SK-N-DZ (cell line): ENCODE measurements around the gene MAP4K4.

ENCODE experiments used
- DNase-seq: peaks from one replicate; pipeline ENCODE4 v3.0.0-alpha.2; 2015; ENCODE audit warnings: low spot score

Gene MAP4K4

GRCh38 chr2:101692041-101692440, 5.5 kb upstream of the MAP4K4 start:
- DNase-seq, result no peak

DNA sequence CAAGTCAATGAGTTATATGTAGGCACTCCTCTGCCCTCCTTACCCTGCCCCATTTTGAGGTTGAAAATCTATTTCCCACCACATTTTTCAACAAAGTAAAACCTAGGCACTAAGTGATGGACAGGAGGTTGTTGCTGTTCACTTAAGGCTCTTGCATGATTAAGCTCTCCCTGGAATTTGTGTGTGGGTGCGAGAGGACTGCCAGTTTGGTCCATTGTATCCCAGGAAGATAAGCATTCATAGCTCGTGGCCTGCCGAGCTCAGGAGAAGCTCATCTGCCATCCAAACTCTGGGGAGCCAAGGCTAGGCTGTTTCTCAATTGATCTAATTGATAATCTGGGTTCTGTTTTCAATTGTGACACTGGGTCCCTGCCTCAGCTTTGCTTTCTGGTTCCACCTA, 4.7 kb upstream of the MAP4K4 start:
- DNase-seq, result no peak

DNA sequence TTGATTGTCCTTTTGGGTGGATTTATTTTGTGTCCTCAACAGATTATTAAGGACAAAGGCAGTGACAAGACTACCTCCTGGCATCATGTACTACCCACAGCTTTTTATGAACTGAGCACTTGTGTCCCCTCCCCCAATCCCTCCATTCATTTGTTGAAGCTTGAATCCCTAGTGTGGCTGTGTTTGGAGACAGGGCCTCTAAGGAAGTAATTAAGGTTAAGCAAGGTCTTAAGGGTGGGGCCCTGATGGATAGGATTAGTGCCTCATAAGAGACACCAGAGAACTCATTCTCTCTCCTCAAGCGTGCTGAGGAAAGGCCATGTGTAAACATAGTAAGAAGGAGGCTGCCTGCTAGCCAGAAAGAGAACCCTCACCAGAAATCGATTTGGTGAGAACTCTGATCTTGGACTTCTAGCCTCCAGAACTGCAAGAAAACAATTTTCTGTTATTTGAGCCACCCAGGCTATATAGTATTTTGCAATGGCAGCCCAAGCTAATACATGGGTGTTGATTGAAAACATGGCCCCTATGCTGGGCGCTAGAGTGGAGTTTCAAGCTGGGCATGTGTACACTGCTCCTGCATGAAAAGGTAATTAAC, 3.4 kb upstream of the MAP4K4 start:
- DNase-seq, result no peak

DNA sequence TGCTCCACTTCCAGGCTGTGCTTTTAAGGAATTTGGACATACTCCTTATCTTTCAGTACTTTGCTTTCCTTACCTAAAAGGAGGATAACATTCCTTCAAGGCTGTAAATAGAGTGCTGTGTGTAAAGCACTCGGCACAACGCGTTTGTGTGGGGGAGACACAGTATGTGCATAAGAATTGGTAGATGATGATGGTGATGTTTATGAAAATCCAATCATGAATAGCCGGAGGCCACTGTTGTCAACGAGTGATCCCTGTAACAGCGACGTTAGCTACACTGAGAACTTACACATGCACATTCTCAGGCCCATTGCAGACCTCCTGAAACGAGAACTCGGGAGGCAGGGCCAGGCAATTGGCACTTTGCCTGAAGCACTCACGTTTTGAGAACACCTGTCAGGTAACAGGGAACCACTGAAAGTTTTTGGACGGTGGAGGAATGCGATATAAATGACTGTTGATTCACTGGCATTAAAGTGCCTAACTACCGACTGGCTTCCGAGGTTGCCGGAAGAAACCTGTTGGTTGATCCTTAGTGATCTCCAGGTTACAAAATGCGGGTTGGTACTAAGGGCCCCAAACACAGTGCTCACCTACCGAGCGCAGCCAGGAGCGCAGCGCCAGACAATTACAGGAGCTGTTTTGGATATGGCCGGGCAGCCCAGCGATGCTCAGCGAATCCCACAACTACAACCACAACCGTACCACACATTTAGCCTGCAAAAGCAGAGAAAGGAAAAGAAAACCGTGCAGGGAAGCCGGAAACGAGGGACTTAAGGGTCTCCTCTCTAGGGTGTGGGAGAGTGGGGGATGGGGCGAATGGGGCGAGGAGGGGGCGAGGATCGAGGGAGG, 1.0 kb upstream of the MAP4K4 start:
- no peak for DNase-seq

GRCh38 chr2:101698014-101698843, 722 bp downstream of the MAP4K4 start:
- DNase-seq, result peak; percentile 30

GRCh38 chr2:101698844-101699754, 1.6 kb downstream of the MAP4K4 start:
- no peak for DNase-seq

GRCh38 chr2:101699755-101700461, 2.4 kb downstream of the MAP4K4 start:
- DNase-seq, result no peak

DNA sequence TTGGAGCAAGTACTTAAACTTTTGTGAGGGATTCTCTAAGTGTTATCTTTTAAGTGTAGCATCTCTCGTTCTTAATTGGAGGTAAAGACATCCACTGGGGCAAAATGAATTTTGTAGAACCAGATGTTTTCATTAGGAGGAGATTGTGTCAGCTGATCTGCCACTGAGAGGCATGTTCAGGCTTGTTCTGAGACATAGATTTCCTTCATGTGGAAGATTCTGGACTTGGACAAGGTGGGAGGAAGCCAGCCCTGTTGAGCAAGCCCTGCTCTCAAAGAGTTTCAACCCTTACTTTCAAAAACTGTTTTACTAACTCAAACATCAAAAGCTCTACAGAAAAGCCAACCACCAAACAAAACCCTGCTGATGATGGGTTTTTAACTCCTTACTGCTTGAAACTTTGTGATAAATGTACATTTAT, 6.5 kb downstream of the MAP4K4 start:
- no peak for DNase-seq

GRCh38 chr2:101704816-101705578, 7.5 kb downstream of the MAP4K4 start:
- no peak for DNase-seq

- DNase-seq, result no peak
These were observed 8.8 kb downstream of the MAP4K4 start for GRCh38 chr2:101706121-101706818.

DNA sequence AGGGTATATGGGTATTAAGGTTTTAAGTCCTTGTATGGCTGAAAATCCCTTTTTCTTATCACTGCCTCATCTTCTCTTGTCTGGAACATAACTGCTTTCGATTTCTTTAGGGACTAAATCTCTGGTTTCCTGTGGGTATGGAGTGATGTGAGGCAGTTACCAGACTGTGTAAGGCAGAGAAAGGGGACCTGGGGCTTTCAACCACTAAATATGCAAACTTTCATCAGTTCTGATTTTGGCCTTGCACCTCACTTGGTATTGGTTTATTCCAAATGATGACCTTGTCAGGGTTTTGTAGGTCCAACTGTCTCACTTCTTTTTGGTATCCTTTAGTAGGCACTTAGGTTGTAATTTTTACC, 9.3 kb downstream of the MAP4K4 start:
- DNase-seq, result no peak

DNA sequence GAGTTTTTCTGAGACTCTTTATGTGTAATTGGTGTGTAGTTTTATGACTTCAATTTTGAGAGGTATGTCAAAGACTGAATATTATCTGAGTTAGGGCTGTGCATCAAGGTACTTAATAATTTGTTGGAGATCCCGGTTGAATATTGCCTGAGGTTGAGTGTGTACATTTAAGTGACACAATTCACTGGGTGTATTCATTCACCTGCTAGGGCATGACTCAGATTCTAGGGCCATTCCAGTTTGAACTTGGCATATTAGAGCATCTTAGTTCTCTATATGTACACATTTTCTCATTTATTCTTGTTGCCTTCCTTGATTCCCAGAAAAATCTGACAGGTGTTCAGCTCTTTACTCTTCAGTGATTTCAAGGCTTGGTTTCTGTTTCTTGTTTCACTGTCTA, 12.5 kb downstream of the MAP4K4 start:
- no peak for DNase-seq

DNA sequence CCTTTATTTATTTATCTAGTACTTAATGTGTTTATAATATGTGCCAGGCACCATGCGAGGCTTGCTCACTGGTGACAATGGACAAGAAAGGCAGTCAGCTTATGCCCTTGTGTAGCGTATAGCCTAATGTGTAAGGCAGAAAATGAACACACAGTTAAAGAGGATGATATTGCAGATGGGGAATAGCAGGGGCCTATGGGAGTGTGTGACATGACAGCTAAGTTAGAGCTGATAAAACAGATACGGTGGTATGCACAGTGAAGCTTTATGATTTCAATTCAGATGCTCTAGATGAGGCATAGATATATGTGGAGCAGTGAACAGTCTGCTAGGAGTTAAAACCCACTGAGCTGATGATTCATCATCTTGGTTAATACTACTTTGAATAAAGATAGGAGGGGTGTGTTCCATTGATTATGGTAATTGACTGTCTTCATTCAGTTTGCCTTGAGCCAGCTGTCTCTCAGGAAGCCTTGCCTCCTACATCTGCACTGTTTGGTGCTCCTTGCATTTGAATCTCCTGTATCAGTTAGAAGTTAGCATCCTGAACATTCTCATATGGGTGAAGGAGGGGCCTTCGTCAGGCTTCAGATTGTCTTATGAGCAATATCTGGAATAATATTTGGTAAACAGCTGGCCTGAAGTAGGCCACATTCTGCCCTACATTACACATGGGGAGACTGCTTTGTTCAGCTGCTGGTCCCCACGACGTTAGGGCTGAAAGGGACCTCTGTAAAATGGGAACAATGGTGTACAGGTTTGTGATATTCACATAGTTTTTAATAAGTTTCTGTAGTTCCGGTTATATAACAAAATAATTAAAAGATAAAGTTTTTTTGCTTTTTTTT, 13.2 kb downstream of the MAP4K4 start:
- DNase-seq, result no peak

DNA sequence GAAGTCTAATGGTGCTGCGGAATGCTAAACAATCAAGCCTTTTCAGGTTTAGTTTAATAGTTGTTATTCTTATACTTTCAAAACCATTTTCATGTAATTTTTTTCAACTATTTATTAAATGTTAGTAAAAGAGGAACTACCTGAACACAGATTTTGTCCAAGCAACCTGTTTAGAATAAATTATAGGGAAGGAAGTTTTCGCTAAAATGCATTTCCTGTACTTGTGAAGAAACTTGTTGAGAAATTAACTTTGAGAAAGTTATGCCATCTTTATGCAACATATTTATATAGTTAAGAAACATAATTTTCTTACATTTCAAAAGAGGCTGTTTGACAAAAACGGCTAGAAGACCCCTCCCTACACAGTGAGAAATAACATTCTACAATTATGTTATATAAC, 16.6 kb downstream of the MAP4K4 start:
- DNase-seq, result no peak

DNA sequence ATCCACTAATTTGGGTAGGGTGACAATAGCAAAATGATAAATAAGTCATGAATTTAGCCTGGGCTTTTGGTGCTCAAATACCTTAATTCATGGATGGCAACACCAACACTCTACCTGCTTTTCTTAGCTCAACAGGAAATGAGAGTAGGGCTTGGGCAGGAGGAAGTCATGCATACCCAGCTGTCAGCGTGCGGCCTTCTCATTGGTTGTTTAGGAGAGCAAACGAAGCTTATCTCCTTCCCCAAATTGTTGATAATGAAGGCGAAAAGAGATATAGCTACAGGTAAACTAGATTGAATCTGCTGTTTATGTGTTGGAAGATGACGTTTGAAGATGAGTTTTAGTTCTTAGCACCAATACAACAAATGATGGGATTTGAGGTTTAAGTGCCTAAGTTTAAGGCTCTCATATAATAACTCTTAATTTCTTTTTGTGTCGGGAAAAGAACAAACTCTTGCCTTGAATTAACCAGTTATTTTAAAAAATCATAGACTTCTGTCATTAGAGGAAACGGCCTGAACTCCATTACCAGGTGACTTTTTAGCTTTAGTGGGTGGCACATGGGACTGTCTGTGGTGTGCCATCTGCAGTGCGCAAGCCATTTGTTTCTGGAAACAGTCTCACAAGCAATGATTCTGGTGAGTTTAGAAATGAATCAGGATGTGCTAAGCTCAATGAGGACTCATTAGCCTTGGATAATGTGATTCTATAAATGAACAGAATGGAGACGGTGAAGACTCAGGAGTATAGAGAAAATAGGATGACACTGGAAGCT, 19.8 kb downstream of the MAP4K4 start:
- no peak for DNase-seq

DNA sequence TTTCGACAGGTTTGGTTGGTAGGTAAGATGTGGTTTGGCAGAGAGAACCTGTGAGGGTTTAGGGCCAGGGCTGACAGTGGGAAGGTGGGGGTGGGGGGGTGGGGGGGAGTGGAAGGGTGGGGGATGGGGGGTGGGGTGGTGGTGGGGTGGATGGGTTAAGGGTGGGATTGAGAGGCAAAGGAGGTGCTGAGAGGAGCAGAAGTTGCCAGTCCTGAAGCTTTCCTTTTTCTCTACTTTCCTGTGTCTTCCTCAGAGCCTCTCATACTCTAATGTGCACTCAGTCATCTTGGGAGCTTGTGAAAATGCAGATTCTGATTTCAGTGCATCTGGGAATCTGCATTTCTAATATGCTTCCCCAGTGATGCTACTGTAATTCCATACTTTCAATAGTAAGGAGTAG, 21.0 kb downstream of the MAP4K4 start:
- DNase-seq, result no peak

DNA sequence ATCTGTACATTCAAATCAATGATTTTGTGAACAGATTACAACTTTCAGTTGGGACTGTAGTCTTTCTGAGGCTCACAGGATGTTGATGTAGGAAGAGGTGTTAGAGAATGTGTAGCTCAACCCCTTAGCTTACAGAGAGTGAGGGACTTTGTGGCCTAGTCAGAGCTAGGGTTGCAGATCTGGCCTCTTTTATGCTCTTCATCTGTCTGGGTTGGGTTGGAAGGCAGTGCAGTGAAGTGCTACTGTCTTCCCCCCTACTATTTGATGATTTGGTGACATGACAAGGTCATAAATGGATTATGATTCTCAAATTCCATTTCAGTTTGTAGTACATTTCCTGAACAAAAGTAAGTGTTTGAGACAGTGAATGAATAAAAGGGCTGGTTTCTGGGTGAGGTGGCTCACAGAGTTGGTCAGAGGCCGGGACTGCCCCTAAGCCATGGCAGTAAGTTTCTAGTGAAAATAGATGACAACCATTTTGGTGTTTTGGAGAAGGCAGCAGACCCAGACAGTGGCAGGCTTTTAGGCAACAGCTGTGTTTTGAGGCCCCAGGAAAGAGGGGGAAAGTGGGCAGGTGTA, 21.6 kb downstream of the MAP4K4 start:
- DNase-seq, result no peak
